ENCODE data around the gene SYNGR4. TPM values are rescaled to one million over a fixed set of nuclear protein-coding genes. Genes with fewer than 3 reads are reported as not detected.

SYNGR4 gene
- total RNA-seq, 2 donors from 2014 or later, result not detected

- intact Hi-C loops (cut with DNase I), result no loop called here
- no peak for DNase-seq (ENCODE audit: low spot score)
Observed at GRCh38 chr19:48338802-48339503, 25.2 kb upstream of the SYNGR4 start.

- intact Hi-C loops (cut with DNase I), result no loop called here
- DNase-seq (ENCODE audit: low spot score), result no peak
Observed at GRCh38 chr19:48340995-48341394, 23.2 kb upstream of the SYNGR4 start.

GRCh38 chr19:48341515-48342413 is 22.4 kb upstream of the SYNGR4 start:
- intact Hi-C loops (cut with DNase I), result no loop called here
- DNase-seq (ENCODE audit: low spot score), result no peak

- no peak for DNase-seq (ENCODE audit: low spot score)
- intact Hi-C loops (cut with DNase I), result no loop called here
Observed at GRCh38 chr19:48342414-48342738, 21.8 kb upstream of the SYNGR4 start.

- no peak for DNase-seq (ENCODE audit: low spot score)
- intact Hi-C loops (cut with DNase I), result no loop called here
Observed at GRCh38 chr19:48342841-48343540, 21.2 kb upstream of the SYNGR4 start.

- intact Hi-C loops (cut with DNase I), result no loop called here
- DNase-seq (ENCODE audit: low spot score), result no peak
Observed at GRCh38 chr19:48344892-48345291, 19.3 kb upstream of the SYNGR4 start.

- intact Hi-C loops (cut with DNase I), result no loop called here
- no peak for DNase-seq (ENCODE audit: low spot score)
Observed at GRCh38 chr19:48346191-48346590, 18.0 kb upstream of the SYNGR4 start.

GRCh38 chr19:48348045-48348444 is 16.1 kb upstream of the SYNGR4 start:
- DNase-seq (ENCODE audit: low spot score), result no peak
- intact Hi-C loops (cut with DNase I), result no loop called here

GRCh38 chr19:48348737-48349136 is 15.4 kb upstream of the SYNGR4 start:
- DNase-seq (ENCODE audit: low spot score), result no peak
- intact Hi-C loops (cut with DNase I), result no loop called here

GRCh38 chr19:48350856-48351255 is 13.3 kb upstream of the SYNGR4 start:
- intact Hi-C loops (cut with DNase I), result no loop called here
- DNase-seq (ENCODE audit: low spot score), result no peak

- intact Hi-C loops (cut with DNase I), result no loop called here
Observed at GRCh38 chr19:48351341-48351752, 12.8 kb upstream of the SYNGR4 start.

GRCh38 chr19:48353677-48354076 is 10.5 kb upstream of the SYNGR4 start:
- DNase-seq (ENCODE audit: low spot score), result no peak
- intact Hi-C loops (cut with DNase I), result no loop called here

More at GRCh38 chr19:48351341-48351752, 12.8 kb upstream of the SYNGR4 start:
- DNase-seq (ENCODE audit: low spot score), result peak; percentile 91

GRCh38 chr19:48354332-48354992 is 9.7 kb upstream of the SYNGR4 start:
- DNase-seq (ENCODE audit: low spot score), result no peak
- intact Hi-C loops (cut with DNase I), result no loop called here

- intact Hi-C loops (cut with DNase I), result no loop called here
- DNase-seq (ENCODE audit: low spot score), result no peak
Observed at GRCh38 chr19:48355365-48355954, 8.7 kb upstream of the SYNGR4 start.

GRCh38 chr19:48359123-48359522 is 5.0 kb upstream of the SYNGR4 start:
- no peak for DNase-seq (ENCODE audit: low spot score)
- intact Hi-C loops (cut with DNase I), result no loop called here

- intact Hi-C loops (cut with DNase I), result no loop called here
Observed at GRCh38 chr19:48361912-48362311, 2.3 kb upstream of the SYNGR4 start.

GRCh38 chr19:48362716-48363499 is 1.3 kb upstream of the SYNGR4 start:
- DNase-seq (ENCODE audit: low spot score), result peak; percentile 98
- intact Hi-C loops (cut with DNase I), result no loop called here

More at GRCh38 chr19:48361912-48362311, 2.3 kb upstream of the SYNGR4 start:
- no peak for DNase-seq (ENCODE audit: low spot score)

GRCh38 chr19:48363500-48363809 is 712 bp upstream of the SYNGR4 start:
- DNase-seq (ENCODE audit: low spot score), result peak; percentile 87

More at GRCh38 chr19:48363500-48363809, 712 bp upstream of the SYNGR4 start:
- intact Hi-C loops (cut with DNase I), result no loop called here
